ENCODE results near the gene AGO3.

AGO3 gene

DNA sequence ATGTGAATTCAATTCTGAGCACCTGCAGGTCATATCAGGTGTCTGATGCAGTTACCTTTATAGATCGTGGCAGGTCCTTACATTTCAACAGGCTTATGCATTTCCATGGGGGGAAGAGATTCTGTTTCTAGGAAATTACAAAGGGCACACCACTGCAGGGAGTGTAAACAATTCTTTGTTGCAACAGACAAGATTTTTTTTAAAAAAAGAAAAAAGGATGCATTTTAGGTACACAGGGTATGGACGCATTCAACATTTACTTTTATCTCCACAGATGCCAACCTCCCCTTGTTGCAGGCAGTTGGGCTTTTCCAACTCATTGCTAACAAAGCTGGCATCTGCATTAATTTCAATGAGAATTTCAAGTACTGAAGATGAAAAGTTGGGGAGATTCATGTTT lies 139.4 kb downstream of the AGO3 start:
- DNase-seq (ENCODE audit: low read depth), result no peak
- H3K4me3 ChIP-seq (ENCODE audit: control insufficient read depth, low read depth, low read length), result no peak overlapping the region
- TF ChIP-seq, protein P1, sequence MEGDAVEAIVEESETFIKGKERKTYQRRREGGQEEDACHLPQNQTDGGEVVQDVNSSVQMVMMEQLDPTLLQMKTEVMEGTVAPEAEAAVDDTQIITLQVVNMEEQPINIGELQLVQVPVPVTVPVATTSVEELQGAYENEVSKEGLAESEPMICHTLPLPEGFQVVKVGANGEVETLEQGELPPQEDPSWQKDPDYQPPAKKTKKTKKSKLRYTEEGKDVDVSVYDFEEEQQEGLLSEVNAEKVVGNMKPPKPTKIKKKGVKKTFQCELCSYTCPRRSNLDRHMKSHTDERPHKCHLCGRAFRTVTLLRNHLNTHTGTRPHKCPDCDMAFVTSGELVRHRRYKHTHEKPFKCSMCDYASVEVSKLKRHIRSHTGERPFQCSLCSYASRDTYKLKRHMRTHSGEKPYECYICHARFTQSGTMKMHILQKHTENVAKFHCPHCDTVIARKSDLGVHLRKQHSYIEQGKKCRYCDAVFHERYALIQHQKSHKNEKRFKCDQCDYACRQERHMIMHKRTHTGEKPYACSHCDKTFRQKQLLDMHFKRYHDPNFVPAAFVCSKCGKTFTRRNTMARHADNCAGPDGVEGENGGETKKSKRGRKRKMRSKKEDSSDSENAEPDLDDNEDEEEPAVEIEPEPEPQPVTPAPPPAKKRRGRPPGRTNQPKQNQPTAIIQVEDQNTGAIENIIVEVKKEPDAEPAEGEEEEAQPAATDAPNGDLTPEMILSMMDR (conservative IDR thresholded peaks at IDR 0.05; ENCODE audit: control insufficient read depth, insufficient read depth, low read depth, low read length), result no peak

DNA sequence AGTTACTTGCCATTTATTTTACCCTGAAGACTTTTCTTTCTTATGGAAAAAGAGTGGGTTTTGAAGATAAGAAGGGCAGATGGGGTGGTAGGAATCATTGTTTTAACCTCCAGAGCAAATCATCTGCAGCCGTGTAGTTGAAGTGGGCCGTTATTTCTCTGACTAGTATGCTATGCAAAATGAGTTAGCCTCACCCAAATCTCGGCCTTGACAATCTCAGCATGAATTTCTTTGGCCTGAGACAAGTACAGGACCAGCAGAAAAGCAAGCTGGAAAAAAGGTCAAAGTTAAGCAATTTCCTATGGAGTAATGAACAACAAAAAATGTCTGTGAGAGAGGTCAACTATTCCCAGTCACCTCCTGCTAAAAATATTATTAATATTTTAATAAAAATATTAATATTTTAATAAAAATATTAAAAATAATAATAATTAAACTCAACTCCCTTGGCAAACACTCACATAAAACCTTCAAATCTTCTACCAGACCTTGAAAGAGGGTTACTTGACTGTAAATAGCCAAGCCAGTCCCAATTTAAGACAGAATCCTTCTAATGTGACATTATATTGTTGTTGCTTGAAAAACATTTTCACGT lies 146.2 kb downstream of the AGO3 start:
- no peak overlapping the region for H3K4me3 ChIP-seq (ENCODE audit: control insufficient read depth, low read depth, low read length)
- no peak for DNase-seq (ENCODE audit: low read depth)
- TF ChIP-seq, protein P1 (conservative IDR thresholded peaks at IDR 0.05; ENCODE audit: control insufficient read depth, insufficient read depth, low read depth, low read length), result no peak

DNA sequence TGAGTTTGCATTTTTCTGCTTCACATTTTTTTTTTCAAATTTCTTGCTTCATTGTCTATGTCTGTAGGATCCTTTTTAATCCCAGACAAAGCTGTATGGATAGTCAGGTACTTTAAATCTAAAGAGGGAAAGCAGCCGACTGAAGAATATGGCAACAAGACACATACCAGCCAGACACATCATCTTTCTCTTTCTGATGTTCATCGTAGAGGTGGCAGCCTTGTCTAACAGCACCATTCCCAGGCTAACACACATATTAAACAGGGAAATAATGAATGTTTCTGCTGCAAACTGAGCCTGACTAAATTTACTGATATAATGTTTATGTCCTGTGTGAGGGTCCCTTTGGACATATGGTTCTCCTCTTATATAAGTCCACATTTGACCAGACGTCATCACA lies 149.3 kb downstream of the AGO3 start:
- DNase-seq (ENCODE audit: low read depth), result no peak
- TF ChIP-seq, protein P1 (conservative IDR thresholded peaks at IDR 0.05; ENCODE audit: control insufficient read depth, insufficient read depth, low read depth, low read length), result no peak
- no peak overlapping the region for H3K4me3 ChIP-seq (ENCODE audit: control insufficient read depth, low read depth, low read length)

DNA sequence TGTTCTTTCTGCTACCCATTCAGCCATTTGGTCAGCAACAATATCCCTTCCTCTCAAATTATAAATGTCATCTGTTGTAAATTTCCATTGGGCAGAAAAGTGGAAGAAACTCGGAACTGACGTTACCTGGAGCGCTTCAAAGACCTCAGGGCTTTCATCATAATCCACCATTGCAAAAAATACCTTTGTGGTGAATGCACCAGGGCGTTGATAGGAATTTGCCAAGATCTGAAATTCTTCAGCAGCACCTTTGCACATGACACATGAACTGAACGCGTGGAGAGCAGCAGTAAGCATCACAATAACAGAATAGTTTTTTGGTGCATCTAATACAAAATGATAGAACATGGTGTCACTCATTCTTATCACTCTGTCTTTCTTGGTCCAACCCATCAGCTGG lies 149.9 kb downstream of the AGO3 start:
- TF ChIP-seq, protein P1 (conservative IDR thresholded peaks at IDR 0.05; ENCODE audit: control insufficient read depth, insufficient read depth, low read depth, low read length), result no peak
- H3K4me3 ChIP-seq (ENCODE audit: control insufficient read depth, low read depth, low read length), result no peak overlapping the region
- DNase-seq (ENCODE audit: low read depth), result no peak

DNA sequence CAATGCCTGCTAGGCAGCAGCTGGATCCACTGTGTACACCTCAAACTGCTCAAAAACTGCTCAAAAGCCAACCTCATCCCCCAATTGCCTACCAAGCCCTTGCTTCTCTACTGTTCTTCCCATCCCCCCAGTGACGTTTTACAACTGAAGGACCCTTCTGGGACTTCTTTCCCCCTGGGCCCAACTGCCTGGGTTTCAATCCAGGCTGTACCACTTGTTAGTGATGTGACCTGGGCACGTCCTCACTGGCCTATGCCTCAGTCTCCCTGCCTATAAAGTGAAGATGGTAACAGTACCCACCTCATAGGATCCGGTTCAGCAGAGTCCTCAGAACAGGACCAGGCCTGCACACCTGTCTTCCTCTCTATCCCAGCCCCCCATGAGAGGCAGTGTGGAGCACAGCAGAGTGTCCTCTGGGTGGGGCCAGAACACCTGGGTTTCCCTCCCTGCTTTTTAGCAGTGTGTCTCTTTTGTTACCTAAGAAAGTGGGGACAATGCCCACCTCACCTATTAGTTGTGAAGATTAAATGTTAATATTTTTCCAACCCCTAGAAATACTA lies 151.1 kb downstream of the AGO3 start:
- TF ChIP-seq, protein P1 (conservative IDR thresholded peaks at IDR 0.05; ENCODE audit: control insufficient read depth, insufficient read depth, low read depth, low read length), result no peak
- no peak for DNase-seq (ENCODE audit: low read depth)

DNA sequence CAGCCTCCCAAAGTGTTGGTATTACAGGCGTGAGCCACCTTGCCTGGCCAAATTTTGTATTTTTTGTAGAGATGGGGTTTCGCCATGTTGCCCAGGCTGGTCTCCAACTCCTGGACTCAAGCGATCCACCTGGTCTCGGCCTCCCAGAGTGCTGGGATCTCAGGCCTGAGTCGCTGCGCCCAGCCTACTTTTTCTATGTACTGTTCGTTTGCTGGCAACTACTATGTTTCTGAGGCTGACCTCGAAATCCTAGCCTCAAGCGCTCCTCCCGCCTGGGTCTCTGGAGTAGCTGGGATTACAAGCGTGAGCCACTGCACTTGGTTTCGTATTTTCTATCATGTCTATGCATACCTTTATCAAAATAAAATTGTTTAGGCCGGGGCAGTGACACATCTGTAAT lies 152.3 kb downstream of the AGO3 start:
- TF ChIP-seq, protein P1 (conservative IDR thresholded peaks at IDR 0.05; ENCODE audit: control insufficient read depth, insufficient read depth, low read depth, low read length), result no peak
- DNase-seq (ENCODE audit: low read depth), result no peak
- H3K4me3 ChIP-seq (ENCODE audit: control insufficient read depth, low read depth, low read length), result no peak overlapping the region

More for the DNA sequence above, 151.1 kb downstream of the AGO3 start:
- H3K4me3 ChIP-seq (ENCODE audit: control insufficient read depth, low read depth, low read length), result no peak overlapping the region
